NCI-H82 treated with DMSO at 0.1 percent for 48 hours (cell line): ENCODE results near the gene MS4A15.

Experiments
- DNase-seq: peaks from one replicate; lab custom pipeline; 2025; ENCODE audit not compliant: unreplicated experiment; lab: John Stamatoyannopoulos, UW

MS4A15 gene

DNA sequence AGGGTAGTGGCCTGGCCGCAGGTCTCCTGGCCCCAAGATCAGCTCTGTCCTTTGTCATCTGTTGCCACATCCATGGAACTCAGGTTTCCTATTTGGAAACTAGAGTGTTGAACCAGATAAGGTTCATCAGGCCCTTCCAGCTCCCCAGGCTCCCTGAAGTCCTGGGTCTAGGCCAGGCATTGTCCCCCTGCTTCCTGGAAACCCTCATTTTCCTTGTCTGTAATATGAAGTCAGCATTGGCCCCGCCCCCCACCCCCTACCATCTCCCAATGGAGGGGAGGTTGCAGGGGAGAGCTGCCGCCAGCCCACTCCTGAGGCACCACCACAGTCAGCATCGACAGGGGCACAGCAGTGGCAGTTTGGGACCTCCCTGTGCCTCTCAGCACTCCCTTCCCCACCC is 19.5 kb downstream of the MS4A15 start:
- DNase-seq = no peak

DNA sequence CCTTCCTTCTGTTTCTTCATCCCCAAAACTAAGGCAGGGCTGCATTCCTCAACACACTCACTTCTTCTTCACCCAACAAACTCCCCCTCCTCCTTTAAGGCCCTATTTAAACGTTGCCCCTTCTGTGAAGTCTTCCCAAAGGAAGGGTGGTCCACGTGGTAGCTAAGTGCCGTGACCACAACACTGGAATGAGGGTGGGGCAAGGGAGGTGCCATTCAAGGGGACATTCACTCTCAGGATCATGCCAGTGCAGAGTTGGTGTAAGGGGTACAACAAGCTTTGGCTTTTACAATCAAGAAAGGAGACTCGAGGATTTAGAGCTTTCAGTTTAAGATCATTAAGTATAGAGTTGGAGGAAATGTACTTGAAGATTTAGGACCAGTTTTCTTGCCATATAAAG is 20.4 kb downstream of the MS4A15 start:
- no peak for DNase-seq

DNA sequence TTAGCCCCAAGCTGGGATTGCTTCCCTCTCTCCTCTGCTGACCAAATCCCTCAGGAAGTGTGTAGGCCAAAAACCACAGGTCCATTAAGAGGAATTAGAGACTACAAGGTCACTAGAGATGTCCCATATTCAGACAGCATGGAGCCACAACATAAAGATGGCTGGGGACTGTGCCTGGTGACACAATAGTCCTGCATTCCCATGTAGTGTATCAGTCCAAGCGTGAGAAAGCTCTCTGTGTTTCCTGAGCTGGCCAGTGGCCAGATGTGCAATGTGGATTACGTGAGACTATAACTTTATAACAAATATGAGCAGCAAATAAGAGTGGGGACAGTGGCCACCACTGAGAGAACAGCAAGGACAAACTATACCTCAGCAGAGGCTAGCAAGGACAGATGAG is 20.9 kb downstream of the MS4A15 start:
- no peak for DNase-seq

DNA sequence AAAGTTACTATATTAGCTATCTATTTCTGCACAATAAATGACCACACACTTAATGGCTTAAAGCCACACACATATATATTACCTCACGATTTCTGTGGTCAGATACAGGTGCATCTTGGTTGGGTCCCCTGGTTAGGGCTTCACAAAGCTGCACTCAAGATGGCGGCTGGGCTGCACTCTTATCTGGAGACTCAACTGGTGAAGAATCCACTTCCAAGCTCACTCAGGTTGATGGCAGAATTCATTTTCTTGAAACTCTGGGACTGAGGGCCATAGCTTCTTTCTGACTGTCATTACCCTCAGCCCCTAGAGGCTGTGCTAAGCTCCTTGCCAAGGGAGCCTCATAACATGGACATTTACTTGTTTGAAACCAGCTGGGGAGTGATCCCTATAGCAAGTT is 23.4 kb downstream of the MS4A15 start:
- no peak for DNase-seq

DNA sequence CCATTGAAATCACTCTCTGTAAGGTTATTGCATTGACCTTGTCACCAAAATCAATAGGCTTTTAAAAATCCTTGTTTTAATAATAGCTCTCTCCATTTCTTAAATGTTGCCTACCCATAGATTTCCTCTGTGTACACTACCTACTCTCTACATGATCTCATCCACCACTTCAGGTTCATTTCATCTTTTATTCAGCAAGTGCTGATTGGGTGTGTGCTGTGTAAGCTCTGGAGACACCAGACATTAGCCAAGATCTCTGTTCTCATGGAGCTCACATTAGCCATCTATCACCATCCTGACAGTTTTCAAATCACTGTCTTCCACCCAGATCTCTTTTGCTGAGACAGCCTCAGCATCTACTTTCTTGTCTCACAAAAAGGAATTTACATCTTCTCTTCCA is 24.1 kb downstream of the MS4A15 start:
- no peak for DNase-seq

DNA sequence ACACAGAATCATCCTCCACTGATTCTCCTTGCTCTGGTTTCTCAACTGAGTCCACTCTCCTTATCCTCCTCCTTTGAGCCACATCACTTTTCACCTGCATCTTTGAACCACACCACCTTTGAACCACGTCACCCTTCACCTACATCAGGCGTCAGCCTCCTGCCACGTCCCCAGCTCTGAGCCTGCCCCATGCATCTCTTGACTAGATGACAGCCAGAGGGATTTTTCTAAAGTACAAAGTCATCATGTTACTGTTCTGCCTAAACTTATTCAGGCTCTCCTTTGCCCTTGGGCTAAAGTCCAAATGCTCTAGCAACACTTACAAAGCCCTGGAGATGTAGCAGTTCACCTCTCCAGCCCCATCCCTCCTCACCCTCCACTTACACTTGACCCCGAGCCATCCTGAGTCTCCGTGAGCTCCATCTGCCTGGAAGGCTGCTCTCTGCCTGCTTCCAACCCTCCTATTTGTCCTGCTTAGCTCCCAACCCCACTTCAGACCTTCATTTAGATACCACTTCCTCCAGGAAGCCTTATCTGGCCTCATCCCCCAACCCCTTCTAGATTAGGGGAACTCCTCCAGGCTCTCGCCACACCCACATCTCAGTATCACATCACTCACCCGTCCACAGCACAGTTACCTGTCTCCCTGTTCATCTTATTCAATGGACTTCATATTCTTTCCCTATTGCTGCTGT is 24.8 kb downstream of the MS4A15 start:
- no peak for DNase-seq

DNA sequence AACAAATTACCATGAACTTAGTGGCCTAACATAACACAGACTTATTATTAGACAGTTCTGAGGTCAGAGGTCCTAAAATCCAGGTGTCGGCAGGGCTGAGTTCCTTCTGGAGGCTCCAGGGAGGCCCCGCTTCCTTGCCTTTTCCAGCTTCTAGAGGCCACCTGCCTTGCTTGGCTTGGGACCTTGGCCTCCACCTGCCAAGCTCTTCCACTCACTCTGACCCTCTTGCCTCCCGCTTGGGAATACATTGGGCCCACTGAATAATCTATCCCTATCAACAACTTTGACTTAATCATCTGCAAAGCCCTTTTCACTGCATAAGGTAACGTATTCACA is 25.3 kb downstream of the MS4A15 start:
- DNase-seq = no peak

DNA sequence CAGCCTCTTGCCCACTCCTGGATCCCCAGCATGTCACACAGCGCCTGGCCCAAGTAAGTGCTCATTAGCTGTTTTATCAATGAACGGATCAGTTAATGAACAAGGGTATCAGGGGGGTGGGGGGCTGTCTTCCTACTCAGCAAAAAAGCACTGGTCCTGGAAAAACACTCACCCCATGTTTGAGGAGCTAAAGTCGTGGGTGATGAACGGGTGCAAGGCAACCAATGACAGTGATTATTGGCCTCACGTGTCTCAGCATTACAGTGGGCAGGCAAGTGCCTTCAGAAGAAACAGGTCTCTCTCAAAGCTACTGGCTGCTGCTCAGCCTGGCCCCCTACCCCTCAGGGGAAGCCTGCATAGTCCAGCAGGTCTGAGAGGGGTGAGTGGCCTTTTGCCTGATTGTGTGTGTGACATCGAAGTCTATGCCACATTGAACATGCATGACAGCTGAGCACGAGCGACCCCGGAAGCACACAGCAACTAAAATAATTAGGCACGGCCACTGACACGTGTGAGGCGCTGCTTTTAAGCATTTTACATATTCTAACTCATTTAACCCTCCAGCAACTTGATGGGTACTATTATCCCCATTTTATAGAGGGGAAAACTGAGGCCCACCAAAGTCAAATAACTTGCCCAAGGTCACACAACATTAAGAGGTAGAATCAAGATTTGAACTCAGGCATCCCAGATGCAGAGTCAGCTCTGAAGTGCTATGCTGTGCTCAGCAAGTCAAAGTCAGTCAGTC is 25.9 kb downstream of the MS4A15 start:
- no peak for DNase-seq

DNA sequence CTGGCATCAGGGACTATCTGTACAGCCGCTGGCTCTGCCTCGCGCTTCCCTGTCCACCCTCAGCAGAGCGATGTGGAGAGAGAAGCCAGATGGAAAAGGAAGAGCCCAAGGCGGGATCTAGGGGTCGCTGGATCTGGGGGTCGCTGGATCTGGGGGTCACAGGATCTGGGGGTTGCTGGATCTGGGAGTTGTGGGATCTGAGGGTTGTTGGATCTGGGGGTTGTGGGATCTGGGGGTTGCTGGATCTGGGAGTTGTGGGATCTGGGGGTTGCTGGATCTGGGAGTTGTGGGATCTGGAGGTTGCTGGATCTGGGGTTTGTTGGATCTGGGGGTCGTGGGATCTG is 26.4 kb downstream of the MS4A15 start:
- no peak for DNase-seq

DNA sequence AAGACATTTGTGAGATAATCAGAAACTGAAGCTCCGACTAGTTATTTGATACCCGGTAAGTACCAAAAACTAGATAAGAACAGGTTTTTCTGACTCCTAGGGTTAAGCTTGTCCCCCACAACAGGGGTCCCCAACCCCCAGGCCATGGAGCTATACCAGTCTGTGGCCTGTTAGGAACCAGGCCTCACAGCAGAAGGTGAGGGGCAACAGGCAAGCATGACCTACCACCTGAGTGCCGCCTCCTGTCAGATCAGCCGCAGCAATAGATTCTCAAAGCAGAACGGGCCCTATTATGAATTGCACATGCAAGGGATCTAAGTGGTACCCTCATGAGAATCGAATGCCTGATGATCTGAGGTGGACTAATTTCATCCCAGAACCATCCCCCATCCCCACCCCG is 27.2 kb downstream of the MS4A15 start:
- no peak for DNase-seq

DNA sequence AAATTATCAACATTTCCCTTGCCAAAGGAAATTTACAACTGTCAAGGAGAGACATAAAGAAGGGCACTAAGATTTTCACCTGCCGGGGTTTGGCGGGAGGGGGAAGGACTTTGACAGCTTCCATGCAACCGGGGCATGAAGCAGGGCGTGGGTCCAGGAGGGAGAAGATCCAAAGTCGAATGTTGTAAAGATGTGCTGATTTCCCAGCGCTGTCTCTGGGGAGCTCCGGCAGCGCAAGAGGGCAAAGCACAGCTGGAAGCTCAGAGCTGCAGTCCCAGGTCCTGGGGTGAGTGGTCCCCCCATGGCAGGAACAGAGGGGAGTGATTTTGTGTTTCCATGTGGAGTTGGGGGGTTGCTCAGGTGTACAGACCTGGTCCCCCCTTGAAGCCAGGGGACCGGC is 28.5 kb downstream of the MS4A15 start, which contains the start of gene MS4A10:
MS4A10 (plus strand) TSS at position 198 of the 400 bp plus-strand sequence. CDS start 5,003 bp downstream, outside the sequence.
- no peak for DNase-seq

DNA sequence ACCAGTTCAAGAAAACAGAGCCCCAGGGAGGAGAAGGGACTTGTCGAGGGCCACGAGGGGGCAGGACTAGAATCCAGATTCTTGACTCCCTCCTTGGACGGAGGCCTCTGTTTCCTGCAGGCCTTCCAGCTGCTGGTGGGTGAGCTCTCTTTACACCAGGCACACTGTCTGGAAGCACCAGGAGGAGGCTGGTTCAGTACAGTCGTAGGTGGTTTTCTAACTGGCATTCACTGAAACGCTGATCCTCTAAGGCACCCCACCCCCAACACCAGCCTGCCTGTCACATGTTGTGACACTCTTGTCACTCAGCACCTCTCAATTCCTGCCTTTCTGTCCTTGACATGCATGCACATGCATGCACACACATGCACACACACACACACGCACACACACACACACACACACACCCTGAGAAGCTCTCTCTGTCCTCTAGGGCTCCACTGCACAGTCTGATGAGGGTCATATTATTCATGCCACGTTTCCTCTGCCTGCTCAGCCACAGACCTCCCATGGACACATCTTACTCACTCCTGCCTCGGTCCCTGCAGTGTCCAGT is 29.2 kb downstream of the MS4A15 start:
- no peak for DNase-seq

DNA sequence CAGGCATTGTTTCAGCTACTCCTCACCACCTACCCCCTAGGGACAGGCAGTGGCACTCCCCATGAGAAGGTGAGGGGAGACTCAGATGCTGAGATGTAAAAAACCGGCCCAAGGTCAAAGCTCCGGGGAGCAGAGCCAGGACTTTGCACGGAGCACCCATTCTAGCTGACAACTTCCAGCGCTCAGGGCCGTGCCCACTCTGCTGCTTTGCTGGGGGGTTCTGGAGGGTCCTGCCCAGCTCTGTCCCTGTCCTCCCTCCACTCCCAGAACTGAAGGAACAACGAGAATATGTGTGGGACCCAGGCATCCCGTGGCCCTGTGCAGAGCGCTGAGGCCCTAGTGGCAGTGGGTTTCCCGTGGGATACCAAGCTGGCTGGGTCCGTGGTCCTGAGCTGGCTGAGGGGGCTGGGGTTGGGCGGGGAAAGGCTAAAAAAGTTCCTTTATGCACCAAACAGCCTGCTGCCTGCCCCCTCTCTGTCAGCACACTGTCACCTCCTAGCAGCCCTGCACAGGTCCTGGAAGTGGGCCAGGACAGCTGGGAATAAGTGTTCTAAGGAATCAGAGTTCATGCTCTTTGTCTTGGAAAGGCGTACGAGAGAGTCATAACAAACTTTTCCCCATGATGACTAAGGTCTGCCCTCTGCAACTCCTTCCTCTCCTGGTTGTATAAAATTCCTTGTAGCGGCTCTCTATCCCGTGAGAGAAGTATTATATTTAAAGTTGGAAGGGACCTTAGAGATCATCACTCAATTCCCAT is 30.3 kb downstream of the MS4A15 start:
- DNase-seq = no peak

DNA sequence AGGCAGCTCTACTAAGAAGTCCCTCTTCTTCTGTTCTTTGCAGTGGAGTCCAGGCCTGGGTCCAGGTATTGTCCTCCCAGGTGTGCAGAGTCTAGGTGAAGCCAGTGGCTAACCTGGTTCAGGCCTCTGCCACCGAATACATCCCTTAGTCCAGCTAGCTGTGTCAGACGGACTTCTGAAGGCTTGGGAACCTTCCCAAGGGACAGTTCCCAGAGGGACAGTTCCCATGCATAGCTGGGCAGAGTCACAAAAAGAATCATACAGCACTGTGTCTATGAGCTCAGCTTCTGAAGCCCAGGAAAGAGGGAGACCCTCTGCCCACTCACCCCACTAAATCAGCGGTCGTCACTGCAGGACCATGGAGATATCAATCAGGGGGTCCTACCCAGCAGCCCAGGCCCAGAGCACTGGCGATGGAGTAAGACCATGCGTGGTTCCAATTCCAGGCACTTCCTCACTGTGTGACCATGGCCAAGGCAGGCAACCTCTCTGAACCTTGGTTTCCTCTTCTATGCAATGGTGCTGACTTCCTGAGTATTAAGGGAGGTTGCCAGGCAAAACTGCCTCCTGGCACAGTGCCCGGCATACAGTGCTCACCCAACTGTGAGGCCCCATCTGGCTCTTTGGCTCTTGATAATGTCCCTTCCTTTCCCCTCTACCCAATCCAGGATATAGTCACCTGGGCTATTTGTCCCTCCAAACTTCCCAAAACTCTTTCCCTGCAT is 31.9 kb downstream of the MS4A15 start:
- DNase-seq = no peak

DNA sequence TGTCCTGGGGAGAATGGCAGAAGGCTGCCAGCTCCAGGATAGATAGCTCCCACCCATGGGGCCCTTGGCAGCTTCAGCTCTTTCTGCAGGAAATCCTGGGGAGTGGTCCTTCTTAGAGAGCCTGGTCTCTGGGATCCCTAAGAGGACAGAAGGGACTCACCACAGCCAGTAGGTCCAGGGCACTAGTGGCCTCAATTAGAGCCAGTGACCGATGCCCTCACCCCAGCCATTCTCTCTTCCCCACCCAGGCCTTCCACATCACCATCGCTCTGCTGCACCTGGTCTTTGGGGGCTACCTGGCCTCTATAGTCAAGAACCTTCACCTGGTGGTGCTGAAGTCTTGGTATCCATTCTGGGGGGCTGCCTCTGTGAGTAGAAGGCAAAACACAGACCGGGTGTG is 34.1 kb downstream of the MS4A15 start:
- DNase-seq = no peak

DNA sequence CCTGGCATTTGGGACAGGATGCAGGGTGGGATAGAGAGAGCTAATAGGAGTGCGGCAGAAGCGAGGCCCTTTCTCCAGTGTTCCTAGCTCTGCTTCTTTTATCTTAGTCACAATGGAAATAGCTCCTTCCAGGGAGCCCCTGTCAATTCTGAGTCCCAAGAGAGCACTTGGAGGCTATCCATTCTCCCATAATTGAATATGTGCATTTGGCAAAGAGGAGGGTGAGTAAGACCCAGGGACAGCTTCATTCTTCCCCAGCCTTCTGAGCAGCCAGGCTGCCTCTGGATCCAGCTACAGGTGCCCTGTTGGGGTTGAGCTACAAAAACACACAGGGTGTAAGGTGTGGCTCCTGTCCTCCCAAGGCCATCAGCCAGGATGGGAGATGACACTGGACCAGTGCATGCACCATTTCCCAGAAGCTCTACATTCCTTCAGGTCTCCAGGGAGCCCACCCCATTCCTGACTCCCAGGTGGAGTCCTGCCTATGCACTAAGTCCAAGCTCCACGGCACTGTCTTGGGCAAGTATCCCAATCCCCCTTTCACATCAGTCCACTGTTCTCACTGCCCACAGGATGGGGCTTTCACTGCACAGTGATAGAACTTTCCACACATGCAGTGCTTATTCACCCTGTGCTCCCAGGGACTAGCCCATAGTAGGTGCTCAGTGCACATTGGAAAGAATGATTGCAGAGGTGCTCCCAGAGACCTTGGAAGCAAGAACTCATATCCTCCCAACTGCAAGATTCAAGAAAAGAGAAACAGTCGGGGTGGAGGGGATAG is 34.7 kb downstream of the MS4A15 start:
- DNase-seq = no peak

DNA sequence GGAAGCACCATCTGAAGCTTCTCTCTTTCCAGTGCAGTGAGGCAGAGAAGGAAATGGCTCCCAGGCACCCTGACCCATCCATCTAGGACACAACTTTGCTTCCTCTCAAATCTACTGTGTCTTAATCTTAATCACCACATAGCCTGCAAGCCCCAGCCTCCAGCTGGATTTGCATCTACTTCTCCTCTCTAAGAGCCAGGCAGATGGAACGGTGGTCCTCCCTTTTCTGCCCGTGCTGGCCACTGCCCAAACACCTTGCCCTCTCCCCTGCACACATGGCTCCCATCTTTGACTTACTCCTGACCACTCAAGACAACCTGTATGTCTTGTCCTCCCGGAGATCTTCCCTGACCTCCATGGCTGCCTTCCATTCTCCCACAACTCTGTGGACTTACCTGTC is 35.9 kb downstream of the MS4A15 start:
- DNase-seq = no peak

DNA sequence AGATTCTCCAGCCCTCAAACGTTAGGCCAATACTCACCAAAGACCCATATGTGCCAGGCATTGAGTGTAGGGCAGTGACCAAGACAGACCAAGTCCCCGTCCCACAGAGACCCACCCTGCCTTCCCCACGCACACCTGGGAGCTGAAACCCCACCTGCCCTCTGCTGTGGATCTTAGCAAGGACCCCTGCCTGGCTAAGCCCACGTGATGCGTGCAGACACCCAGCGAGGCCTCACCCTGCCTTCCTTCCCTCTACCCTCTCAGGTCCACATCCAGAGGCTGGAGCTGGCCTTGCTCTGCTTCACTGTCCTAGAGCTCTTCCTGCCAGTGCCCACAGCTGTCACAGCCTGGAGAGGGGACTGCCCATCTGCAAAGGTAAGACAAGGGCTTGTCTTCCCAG is 38.6 kb downstream of the MS4A15 start:
- no peak for DNase-seq

DNA sequence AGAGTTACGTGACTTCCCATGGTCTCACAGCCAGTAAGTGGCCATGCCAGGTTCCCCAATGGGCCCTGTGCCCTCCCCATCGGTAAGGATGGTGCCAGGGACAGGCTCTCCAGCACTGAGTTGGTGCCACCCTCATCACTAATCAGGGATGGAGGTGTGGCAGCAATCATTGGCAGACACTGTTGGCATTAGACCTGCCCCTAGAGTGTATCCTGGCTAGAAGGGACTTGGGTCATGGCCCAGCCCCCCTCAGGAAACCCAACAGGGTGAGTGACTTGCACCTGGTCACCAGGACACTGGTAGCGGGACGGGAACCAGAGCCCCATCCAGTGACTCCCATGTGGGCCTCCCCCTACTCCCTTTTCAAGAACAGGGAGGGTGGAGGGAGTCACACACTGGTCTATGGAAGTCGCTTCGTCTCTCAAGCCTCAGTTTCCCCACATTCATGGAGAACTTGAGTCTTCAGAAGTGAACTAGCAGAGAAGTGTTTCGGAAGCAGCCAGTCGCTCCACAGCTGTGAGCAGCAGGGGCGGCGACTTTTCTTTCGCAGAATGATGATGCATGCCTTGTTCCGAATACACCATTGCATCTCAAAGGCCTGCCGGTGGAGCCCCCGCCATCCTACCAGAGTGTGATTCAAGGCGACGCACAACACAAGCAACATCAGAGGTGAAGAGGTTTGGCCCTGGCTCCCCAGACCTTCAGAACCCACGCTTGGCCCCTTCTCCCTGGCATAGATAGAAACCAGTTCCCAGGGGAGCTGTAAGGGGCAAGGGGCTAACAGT is 41.4 kb downstream of the MS4A15 start:
- no peak for DNase-seq

DNA sequence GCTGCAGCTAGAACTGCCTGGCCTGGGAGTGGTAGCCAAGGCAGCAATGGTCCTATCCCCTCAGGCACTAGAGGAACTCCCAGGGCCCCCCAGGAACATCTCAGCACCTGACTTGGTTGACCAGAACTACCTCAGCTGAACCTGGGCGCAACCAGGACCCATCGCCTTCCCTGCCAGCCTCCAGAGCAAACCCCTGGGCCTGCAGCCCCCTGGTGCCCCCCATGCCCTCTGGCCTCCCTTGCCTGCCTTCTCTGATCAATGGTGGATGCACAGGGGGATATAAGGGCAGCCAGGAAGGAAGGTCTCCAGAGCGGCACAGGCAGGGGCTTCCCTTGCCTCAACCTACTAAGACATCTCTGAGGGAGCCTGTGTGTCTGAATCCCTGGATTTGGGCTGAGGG is 42.0 kb downstream of the MS4A15 start:
- DNase-seq = no peak
